Panc1 (cell line): ENCODE results near the gene RUFY1.

Experiments used
- POLR2AphosphoS5 ChIP-seq: IDR thresholded peaks from 2 replicates; pipeline ENCODE4 v1.6.1; 2012; ENCODE audit warnings: mild to moderate bottlenecking, low read depth, low read length, moderate library complexity
- SIN3A ChIP-seq: IDR thresholded peaks from 2 replicates; pipeline ENCODE4 v1.6.1; 2012; ENCODE audit warnings: low read depth, mild to moderate bottlenecking, low read length, moderate library complexity, borderline replicate concordance; ENCODE audit not compliant: insufficient read depth
- TF ChIP-seq, protein P1 (sequence below): fragments of 450-650 bp; IDR thresholded peaks from 2 replicates; pipeline ENCODE4 v1.5.1; 2017; ENCODE audit warnings: mild to moderate bottlenecking

DNA sequence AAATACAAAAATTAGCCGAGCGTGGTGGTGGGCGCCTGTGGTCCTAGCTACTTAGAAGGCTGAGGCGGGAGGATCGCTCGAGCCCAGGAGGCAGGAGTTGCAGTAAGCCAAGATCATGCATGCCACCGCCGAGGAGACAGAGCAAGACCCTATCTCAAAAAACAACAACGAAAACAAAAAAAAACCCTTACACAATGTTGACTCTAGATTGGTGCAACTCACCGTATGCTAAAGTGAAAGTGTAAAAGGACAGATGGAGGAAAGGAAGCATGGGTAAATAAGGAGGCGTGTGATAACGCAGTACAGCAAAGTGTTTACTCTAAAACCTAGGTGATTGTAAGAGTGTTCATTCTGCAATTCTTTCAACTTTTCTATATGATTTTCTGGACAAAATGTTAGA, 15.9 kb upstream of the RUFY1 start:
- TF ChIP-seq, protein P1, sequence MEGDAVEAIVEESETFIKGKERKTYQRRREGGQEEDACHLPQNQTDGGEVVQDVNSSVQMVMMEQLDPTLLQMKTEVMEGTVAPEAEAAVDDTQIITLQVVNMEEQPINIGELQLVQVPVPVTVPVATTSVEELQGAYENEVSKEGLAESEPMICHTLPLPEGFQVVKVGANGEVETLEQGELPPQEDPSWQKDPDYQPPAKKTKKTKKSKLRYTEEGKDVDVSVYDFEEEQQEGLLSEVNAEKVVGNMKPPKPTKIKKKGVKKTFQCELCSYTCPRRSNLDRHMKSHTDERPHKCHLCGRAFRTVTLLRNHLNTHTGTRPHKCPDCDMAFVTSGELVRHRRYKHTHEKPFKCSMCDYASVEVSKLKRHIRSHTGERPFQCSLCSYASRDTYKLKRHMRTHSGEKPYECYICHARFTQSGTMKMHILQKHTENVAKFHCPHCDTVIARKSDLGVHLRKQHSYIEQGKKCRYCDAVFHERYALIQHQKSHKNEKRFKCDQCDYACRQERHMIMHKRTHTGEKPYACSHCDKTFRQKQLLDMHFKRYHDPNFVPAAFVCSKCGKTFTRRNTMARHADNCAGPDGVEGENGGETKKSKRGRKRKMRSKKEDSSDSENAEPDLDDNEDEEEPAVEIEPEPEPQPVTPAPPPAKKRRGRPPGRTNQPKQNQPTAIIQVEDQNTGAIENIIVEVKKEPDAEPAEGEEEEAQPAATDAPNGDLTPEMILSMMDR = no peak
- TF ChIP-seq SIN3A = no peak
- TF ChIP-seq POLR2AphosphoS5 = no peak
